ENCODE measurements around the gene DNAJB9.

The DNAJB9 gene

GRCh38 chr7:108572480-108572879 lies 2.8 kb downstream of the DNAJB9 start:
- TF ChIP-seq CTCF (IDR thresholded peaks at IDR 0.05; ENCODE audit: low read depth, low read length) = no peak
- DNase-seq (ENCODE audit: extremely low read depth, low read depth) = no peak

- no peak for DNase-seq (ENCODE audit: extremely low read depth, low read depth)
- no peak for TF ChIP-seq CTCF (IDR thresholded peaks at IDR 0.05; ENCODE audit: low read depth, low read length)
These were observed 5.5 kb downstream of the DNAJB9 start for GRCh38 chr7:108575156-108575555.

GRCh38 chr7:108576116-108576515 lies 6.4 kb downstream of the DNAJB9 start:
- DNase-seq (ENCODE audit: extremely low read depth, low read depth) = no peak
- no peak for TF ChIP-seq CTCF (IDR thresholded peaks at IDR 0.05; ENCODE audit: low read depth, low read length)

GRCh38 chr7:108578937-108579336 lies 9.3 kb downstream of the DNAJB9 start:
- TF ChIP-seq CTCF (IDR thresholded peaks at IDR 0.05; ENCODE audit: low read depth, low read length) = no peak
- DNase-seq (ENCODE audit: extremely low read depth, low read depth) = no peak

- no peak for DNase-seq (ENCODE audit: extremely low read depth, low read depth)
- no peak for TF ChIP-seq CTCF (IDR thresholded peaks at IDR 0.05; ENCODE audit: low read depth, low read length)
These were observed 10.6 kb downstream of the DNAJB9 start for GRCh38 chr7:108580298-108580697.

GRCh38 chr7:108581655-108582491 lies 12.2 kb downstream of the DNAJB9 start:
- DNase-seq (ENCODE audit: extremely low read depth, low read depth) = no peak
- no peak for TF ChIP-seq CTCF (IDR thresholded peaks at IDR 0.05; ENCODE audit: low read depth, low read length)

- no peak for TF ChIP-seq CTCF (IDR thresholded peaks at IDR 0.05; ENCODE audit: low read depth, low read length)
- DNase-seq (ENCODE audit: extremely low read depth, low read depth) = no peak
These were observed 14.5 kb downstream of the DNAJB9 start for GRCh38 chr7:108584211-108584610.
